Keratinocyte (primary cell): Measurements from ENCODE around the gene GGA2. TPM values are rescaled to one million over a fixed set of nuclear protein-coding genes. Genes with fewer than 3 reads are reported as not detected.

Experiments used
- DNase-seq: peaks from one replicate; pipeline ENCODE4 v3.0.0-alpha.2; 2011; ENCODE audit warnings: low read depth, missing footprints, low spot score
- FAIRE-seq: peaks from 2 replicates; lab custom pipeline; 2011; peaks lifted over from hg19 to GRCh38; lab: Jason Lieb, UNC
- H2AFZ ChIP-seq: 2 replicates; pipeline ENCODE4 v1.6.0; 2012; ENCODE audit warnings: low read length, control low read depth, inconsistent platforms; ENCODE audit not compliant: control insufficient read depth
- H3K27ac ChIP-seq: 2 replicates; pipeline ENCODE4 v1.5.1; 2011; ENCODE audit warnings: low read length; ENCODE audit not compliant: control insufficient read depth, insufficient read depth
- H3K27me3 ChIP-seq: 3 replicates; pipeline ENCODE4 v1.6.0; 2011; ENCODE audit warnings: low read length; ENCODE audit not compliant: control insufficient read depth, insufficient read depth; ENCODE audit errors: extremely low read depth
- H3K36me3 ChIP-seq, 2 experiments: 2 replicates in 1 of 2; 3 replicates in 1 of 2; pipeline ENCODE4 v1.5.1; 2011; ENCODE audit warnings: low read length in 2 of 2, mild to moderate bottlenecking in 1 of 2; ENCODE audit not compliant: control insufficient read depth in 2 of 2, insufficient read depth in 2 of 2; ENCODE audit errors: extremely low read depth in 1 of 2
- H3K4me1 ChIP-seq: 3 replicates; pipeline ENCODE4 v1.5.1; 2011; ENCODE audit warnings: low read length; ENCODE audit not compliant: control insufficient read depth, insufficient read depth; ENCODE audit errors: extremely low read depth
- H3K4me2 ChIP-seq: 3 replicates; pipeline ENCODE4 v1.6.0; 2011; ENCODE audit warnings: low read depth, low read length; ENCODE audit not compliant: control insufficient read depth, insufficient read depth; ENCODE audit errors: extremely low read depth
- H3K4me3 ChIP-seq, 3 experiments: fragments of 200-600 bp in 1 of 3; sonication (generic) in 1 of 3; 2 replicates in 2 of 3; 3 replicates in 1 of 3; pipeline ENCODE4 v1.5.1; 2011 to 2016; ENCODE audit warnings: low read length in 3 of 3, mild to moderate bottlenecking in 3 of 3, control low read depth in 2 of 3, inconsistent platforms in 1 of 3, low read depth in 1 of 3, mixed read lengths in 1 of 3, mixed run types in 1 of 3, moderate library complexity in 1 of 3; ENCODE audit not compliant: control insufficient read depth in 2 of 3, insufficient read depth in 2 of 3; ENCODE audit errors: extremely low read depth in 1 of 3
- H3K79me2 ChIP-seq: 2 replicates; pipeline ENCODE4 v1.6.0; 2012; ENCODE audit warnings: low read length; ENCODE audit not compliant: control insufficient read depth, insufficient read depth
- H3K9ac ChIP-seq: 3 replicates; pipeline ENCODE4 v1.6.0; 2011; ENCODE audit warnings: low read length; ENCODE audit not compliant: control insufficient read depth, insufficient read depth; ENCODE audit errors: extremely low read depth
- H3K9me1 ChIP-seq: 3 replicates; pipeline ENCODE4 v1.6.0; 2011; ENCODE audit warnings: low read length; ENCODE audit not compliant: control insufficient read depth, insufficient read depth; ENCODE audit errors: extremely low read depth
- H3K9me3 ChIP-seq: 2 replicates; pipeline ENCODE4 v1.5.1; 2012; ENCODE audit warnings: low read depth, low read length; ENCODE audit not compliant: control insufficient read depth
- H4K20me1 ChIP-seq: 3 replicates; pipeline ENCODE4 v1.6.0; 2011; ENCODE audit warnings: low read length; ENCODE audit not compliant: control insufficient read depth, insufficient read depth; ENCODE audit errors: extremely low read depth
- EZH2 ChIP-seq: IDR thresholded peaks from one replicate; pipeline ENCODE4 v1.6.1; 2012; ENCODE audit warnings: inconsistent platforms, mild to moderate bottlenecking, low read length, moderate library complexity
- dilution Hi-C: fragments of 300-500 bp; cut with MboI; formaldehyde crosslinking; loops from one replicate; pipeline ENCODE4 v1.7.0; 2020; ENCODE audit warnings: low sequenced_read_pairs; ENCODE audit not compliant: extremely low pct_ligation_motif_present
- polyA plus RNA-seq, 5 experiments: library from polyadenylated mRNA; depleted of rRNA in 3 of 5; stranded (reverse) in 3 of 5; stranded (forward) in 1 of 5; unstranded in 1 of 5; fragments of >200 nt; gene quantifications; 1 replicate in 1 of 5; 2 replicates in 3 of 5; 3 replicates in 1 of 5; pipeline versions ENCODE4 v1.2.1 to v1.2.3, GENCODE V29; 2011 to 2012; ENCODE audit warnings: missing spikeins in 2 of 5, low read depth in 1 of 5, low replicate concordance in 1 of 5
- TF ChIP-seq, protein P1 (sequence below), 3 experiments: IDR thresholded peaks in 1 of 3; conservative IDR thresholded peaks in 1 of 3; optimal IDR thresholded peaks in 1 of 3; 2 replicates in 2 of 3; 3 replicates in 1 of 3; pipeline versions ENCODE3 to v1.5.1; 2011; ENCODE audit warnings: low read length in 3 of 3, mild to moderate bottlenecking in 3 of 3, moderate library complexity in 2 of 3, control low read depth in 1 of 3, inconsistent platforms in 1 of 3; ENCODE audit not compliant: insufficient read depth in 2 of 3; ENCODE audit errors: extremely low read depth in 1 of 3

The GGA2 gene
- polyA plus RNA-seq, 1 donor (not counting 4 experiments of a cell fraction or from before 2014, with no cell fraction given) = 54.1 TPM

DNA sequence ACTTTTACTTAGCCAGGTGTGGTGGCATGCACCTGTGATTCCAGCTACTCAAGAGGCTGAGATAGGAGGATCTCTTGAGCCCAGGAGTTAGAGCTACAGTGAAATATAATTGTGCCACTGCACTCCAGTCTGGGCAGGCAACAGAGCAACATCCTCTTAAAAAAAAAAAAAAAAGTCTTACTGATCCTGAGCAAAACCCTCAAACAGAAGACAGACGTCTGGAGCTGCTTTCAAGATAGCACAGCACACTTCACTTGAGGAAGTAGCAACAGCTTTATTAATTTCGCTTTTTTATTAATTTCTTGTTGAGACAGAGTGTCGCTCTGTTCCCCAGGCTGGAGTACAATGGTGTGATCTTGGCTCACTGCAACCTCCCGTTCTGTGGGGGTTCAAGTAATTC, 10.2 kb upstream of the GGA2 start:
- Histone ChIP-seq H3K27me3 (no peaks in the 10 kb centered on the region), H3K9me3 (no peaks in the 10 kb centered on the region), H3K9ac (no peak overlapping the region), H4K20me1 (no peaks in the 10 kb centered on the region), H3K9me1 (no peaks in the 10 kb centered on the region), H3K4me1 (no peaks in the 10 kb centered on the region), H3K79me2 (no peaks in the 10 kb centered on the region), H3K4me3 (no peak overlapping the region), H2AFZ (no peak overlapping the region), H3K27ac (no peak overlapping the region), H3K36me3 (peaks cover 17 to 20% of the 10 kb centered on the region in 2 experiments), H3K4me2 (no peak overlapping the region)
- dilution Hi-C loops = no loop called here
- no peak for DNase-seq
- TF ChIP-seq EZH2 = no peak
- TF ChIP-seq, protein P1, sequence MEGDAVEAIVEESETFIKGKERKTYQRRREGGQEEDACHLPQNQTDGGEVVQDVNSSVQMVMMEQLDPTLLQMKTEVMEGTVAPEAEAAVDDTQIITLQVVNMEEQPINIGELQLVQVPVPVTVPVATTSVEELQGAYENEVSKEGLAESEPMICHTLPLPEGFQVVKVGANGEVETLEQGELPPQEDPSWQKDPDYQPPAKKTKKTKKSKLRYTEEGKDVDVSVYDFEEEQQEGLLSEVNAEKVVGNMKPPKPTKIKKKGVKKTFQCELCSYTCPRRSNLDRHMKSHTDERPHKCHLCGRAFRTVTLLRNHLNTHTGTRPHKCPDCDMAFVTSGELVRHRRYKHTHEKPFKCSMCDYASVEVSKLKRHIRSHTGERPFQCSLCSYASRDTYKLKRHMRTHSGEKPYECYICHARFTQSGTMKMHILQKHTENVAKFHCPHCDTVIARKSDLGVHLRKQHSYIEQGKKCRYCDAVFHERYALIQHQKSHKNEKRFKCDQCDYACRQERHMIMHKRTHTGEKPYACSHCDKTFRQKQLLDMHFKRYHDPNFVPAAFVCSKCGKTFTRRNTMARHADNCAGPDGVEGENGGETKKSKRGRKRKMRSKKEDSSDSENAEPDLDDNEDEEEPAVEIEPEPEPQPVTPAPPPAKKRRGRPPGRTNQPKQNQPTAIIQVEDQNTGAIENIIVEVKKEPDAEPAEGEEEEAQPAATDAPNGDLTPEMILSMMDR (optimal IDR thresholded peaks at IDR 0.05 in 1 of 3, IDR thresholded peaks at IDR 0.05 in 1 of 3, conservative IDR thresholded peaks at IDR 0.05 in 1 of 3; ENCODE audit: extremely low read depth in 1 of 3, insufficient read depth in 2 of 3, low read length in 3 of 3) = no peak
- FAIRE-seq = no peak

DNA sequence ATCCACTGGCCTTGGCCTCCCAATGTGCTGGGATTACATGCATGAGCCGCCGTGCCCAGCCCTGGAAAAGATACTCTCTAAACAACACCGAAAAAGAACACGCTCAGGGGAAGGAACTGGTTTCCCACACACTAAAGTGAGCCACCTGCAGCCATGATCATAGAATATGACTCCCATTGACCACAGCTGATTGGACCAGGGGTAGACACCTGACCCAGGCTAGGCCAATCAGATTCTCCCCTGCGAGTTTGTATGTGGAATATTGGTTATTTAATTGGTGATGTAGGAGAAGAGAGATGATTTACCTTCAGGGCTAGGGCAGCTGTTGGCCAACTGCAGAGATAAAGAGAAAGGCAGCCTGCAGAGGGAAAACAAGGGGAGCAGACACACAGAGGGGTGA, 9.0 kb upstream of the GGA2 start:
- no peak overlapping the region for H2AFZ ChIP-seq
- H3K9ac ChIP-seq = no peak overlapping the region
- TF ChIP-seq, protein P1 (optimal IDR thresholded peaks at IDR 0.05 in 1 of 3, IDR thresholded peaks at IDR 0.05 in 1 of 3, conservative IDR thresholded peaks at IDR 0.05 in 1 of 3; ENCODE audit: extremely low read depth in 1 of 3, insufficient read depth in 2 of 3, low read length in 3 of 3) = no peak
- TF ChIP-seq EZH2 = no peak
- no peak overlapping the region for H3K4me3 ChIP-seq
- DNase-seq (no peak), FAIRE-seq (no peak)
- H3K4me1 ChIP-seq = no peaks in the 10 kb centered on the region
- H4K20me1 ChIP-seq = no peaks in the 10 kb centered on the region
- no peaks in the 10 kb centered on the region for H3K9me3 ChIP-seq
- no peak overlapping the region for H3K4me2 ChIP-seq
- H3K36me3 ChIP-seq = peaks cover 13 to 16% of the 10 kb centered on the region in 2 experiments
- no peak overlapping the region for H3K27ac ChIP-seq
- dilution Hi-C loops = no loop called here
- no peaks in the 10 kb centered on the region for H3K9me1 ChIP-seq
- no peaks in the 10 kb centered on the region for H3K27me3 ChIP-seq
- H3K79me2 ChIP-seq = no peaks in the 10 kb centered on the region
